GOT3 (cell line): ENCODE measurements around the gene FBXO27.
"Not testable (repeated sequence)": the region's sequence is repeated elsewhere in the genome, so short reads cannot be mapped to it uniquely, and the experiment has no call there.

Experiments
- DNase-seq: peaks from one replicate; lab custom pipeline; 2025; ENCODE audit warnings: mixed read lengths; lab: John Stamatoyannopoulos, UW

FBXO27 gene

DNA sequence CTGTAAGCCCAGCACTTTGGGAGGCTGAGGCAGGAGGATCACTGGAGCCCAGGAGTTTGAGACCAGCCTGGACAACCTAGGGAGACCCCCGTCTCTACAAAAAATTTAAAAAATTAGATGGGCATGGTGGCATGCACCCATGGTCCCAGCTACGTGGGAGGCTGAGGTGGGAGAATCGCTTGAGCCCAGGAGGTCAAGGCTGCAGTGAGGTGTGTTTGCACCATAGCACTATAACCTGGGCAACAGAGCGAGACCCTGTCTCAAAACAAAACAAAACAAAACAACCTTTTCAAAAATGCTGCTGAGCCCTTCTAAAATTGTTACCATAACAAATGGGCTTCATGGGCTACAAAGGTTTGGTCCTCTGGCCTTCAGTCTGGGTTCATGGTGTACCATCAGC is 43.7 kb downstream of the FBXO27 start:
- not testable (repeated sequence) for DNase-seq

DNA sequence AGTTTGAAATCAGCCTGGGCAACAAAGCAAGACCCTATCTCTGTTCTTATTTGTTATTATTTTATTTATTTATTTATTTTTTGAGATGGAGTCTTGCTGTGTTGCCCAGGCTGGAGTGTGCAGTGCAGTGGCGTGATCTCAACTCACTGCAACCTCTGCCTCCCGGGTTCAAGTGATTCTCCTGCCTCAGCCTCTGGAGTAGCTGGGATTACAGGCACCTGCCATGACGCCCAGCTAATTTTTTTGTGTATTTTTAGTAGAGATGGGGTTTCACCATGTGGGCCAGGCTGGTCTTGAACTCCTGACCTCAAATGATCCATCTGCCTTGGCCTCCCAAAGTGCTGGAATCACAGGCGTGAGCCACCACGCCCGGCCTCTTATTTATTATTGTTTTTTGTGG is 44.6 kb downstream of the FBXO27 start:
- DNase-seq, result not testable (repeated sequence)

DNA sequence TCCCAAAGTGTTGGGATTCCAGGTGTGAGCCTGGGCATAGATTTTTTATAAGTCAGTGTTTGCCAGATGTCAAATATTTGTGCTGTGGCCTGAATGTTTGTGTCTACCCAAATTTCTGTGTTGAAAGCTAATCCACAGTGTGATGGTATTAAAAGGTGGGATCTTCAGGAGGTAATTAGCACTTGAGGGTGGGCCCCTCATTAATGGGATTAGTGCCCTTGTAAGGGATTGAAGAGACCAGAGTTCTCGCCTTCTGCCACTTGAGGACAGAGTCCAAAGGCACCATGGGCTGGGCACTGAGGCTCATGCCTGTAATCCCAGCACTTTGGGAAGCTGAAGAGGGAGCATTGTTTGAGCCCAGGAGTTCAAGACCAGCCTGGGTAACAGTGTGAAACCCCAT is 47.1 kb downstream of the FBXO27 start:
- DNase-seq, result no peak

DNA sequence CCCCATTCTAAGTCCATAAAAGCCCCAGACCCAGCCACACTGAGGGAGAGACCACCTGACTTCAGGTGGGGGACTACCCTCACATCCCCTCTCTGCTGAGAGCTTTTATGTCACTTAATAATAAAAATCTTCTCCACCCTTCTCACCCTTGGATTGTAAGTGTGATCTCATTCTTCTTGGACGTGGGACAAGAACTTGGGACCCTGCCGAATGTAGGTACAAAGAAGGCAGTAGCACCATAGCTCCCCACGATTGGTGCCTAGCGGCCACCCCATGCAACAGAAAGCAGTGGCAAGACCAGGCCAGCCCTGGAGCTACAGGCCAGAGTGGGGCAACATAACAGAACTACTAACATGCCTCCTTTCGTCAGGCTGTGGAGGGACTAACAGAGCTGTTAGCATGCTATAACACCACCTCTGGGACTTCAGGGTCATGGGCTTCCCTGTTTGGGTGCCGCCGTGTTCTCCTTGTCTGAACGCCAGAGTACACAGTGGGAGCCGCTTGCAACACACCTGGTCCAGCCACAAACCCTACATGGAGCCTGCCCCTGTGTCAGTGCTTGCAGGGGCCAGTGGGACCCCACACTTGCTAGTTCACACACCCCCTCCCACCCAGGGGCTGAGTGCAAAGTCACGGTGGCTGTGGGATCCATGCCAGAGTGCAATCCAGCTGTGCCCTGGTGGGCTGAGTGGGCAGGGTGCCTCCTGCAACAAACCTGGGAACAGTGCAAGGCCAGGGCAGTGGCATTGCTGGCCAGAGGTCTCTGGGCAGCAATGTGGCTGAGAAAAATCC is 51.6 kb downstream of the FBXO27 start:
- DNase-seq, result no peak

DNA sequence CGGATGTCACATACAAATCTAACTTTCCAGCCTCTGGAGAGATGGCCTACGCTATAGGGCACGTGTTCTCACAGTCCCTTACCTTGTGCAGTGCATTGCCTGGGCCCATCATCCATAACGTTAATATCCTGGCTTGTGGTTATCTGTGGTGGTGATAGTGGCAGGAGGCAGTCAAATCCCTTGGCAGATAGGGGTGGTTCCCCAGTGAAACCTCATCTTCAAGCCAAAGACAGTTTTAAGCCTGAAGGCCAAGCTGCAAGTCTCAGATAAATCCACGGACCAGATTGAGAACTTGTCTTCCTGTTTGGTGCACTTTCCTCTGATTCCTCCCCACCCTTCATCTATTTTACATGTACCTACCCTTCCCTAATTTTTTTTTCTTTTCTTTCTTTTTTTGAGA is 52.5 kb downstream of the FBXO27 start:
- DNase-seq, result no peak

DNA sequence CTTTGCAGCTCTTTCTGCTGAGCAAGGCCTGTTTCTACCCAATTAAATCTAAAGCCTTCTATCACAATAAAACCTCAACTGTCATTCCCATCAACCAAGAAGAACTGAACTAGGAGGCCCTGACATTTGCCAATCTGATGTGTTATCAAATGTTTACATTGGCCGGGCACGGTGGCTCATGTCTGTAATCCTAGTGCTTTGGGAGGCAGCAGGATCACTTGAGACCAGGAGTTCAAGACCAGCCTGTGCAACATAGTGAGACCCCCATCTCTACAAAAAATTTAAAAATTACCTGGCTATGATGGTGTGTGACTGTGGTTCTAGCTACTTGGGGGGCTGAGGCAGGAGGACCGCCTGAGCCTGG is 54.0 kb downstream of the FBXO27 start:
- no peak for DNase-seq

DNA sequence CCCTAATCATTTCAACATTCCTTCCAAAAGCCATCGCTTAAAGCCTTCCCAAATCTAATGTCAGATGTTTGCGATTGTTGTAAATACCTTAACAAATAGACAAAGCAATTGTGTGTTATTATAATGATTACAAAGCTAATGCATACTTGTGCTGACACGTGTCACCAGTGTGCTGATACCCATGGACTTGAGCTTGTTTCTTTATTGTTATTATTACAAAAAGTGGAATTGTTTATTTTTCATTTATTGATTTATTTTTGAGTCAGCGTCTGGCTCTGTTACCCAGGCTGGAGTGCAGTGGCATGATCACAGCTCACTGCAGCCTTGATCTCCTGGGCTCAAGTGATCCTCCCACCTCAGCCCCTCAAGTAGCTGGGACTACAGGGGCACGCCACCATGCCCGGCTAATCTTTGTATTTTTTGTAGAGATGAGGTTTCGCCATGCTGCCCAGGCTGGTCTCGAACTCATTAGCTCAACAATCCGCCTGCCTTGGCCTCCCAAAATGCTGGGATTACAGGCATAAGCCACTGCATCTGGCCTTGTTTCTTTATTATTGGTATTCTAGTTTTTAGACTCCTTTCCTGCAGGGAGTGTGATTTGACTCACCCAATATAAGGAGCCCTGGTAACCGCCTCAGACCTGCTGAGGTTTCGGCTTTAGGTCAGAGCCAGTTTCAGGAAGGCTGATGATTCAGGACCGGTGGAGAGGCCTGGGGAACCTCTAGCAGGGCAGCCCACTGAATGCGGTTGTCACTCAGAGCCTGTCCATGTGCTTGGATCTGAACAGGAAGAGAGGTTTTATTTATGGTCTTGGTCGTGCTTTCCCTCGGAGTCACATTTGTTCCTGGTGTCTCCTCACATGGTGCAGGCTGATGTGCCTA is 54.7 kb downstream of the FBXO27 start:
- no peak for DNase-seq

DNA sequence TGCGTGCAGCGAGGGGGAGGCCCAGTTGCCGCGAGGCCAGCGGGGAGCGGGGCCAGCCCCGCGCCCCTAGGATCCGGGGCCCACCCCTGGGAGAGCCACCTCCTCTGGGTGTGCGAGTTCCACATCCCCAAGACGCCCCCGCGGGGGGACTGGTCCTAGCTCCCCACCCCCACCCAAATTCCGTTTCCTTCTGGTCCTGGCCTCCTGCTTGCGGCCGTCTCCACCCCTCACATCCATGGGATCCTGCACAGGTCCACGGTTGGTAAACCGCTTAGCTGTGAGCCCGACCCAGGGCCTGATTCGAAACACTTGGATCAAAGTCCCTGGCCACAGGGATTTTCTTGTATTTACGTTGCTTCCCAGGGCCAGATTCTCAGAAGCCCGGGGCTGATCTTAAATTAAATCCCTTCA is 56.5 kb downstream of the FBXO27 start:
- no peak for DNase-seq

DNA sequence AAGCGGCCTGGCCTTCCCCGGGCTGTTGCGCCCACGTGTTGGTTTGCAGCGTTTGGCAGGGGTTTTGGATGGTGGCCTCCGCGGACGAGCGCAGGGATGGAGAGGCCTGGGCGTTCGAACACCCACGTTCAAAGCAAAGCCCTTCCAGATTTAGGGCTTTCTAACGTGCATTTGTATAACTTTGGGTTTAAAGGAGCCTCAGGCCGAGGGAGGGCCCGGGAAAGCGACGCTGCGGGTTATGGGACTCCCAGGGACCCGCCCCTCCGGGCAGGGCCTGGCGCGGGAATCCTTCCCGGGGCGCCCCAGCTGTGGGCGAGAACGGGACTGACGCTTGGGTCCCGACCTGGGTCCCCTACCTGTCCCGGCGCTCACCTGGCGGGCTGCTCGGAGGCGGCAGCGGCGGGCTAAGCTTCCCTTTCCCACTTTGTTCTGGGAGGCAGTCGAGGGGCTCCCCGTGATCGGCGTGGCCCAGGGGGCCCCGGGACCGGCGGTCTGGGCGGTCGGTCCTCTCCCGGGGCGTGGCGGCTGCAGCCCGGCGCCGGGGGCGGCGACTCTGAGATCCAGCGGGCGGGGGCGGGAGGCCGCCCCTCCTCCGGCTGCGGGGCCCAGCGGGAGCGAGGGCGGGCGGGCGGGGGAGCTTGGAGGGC is 57.0 kb downstream of the FBXO27 start, which contains the start of gene FBXO17:
TSS of gene FBXO17 (minus strand) at position 529 of the 647 bp plus-strand sequence. CDS start 25,423 bp downstream, outside the sequence.
- no peak for DNase-seq

DNA sequence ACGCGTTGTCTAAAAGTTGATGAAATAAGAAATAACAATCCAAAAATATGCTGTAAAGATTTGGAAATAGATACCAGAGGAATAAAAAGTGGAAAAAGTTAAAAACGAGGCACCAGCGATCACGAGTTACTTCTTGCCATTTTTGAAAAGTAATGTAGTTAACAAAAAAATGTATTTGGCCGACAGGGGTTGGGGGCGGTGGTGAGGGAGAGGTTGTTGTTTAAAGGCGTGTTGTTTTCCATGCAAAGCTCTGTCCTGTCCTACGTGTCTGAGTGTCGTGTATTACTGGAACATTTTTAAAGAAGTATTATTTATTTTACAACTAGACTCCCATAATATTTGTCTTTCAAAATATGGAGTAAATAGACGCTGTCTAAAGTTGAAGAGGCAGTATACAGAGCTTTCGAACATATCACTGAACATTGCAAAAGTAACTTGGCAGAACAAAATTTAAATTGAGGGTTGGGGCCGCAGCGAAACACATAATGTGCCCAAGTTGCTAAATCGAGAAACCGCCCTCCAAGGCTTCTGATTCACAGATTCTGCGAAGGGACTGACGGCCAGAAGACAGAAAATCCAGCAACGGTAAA is 57.6 kb downstream of the FBXO27 start:
- no peak for DNase-seq
